SU-DHL-6 (cell line): Measurements from ENCODE around the gene PRKCE.

Experiments used
- H2AFZ ChIP-seq: fragments of 200-600 bp; sonication (generic); 2 replicates; pipeline ENCODE4 v1.6.1; 2014; ENCODE audit warnings: low read depth, mild to moderate bottlenecking, moderate library complexity, mixed read lengths, antibody characterized with exemption, low read length; ENCODE audit not compliant: severe bottlenecking
- H3F3A ChIP-seq: fragments of 200-600 bp; shearing (Covaris generic); 2 replicates; pipeline ENCODE4 v1.6.0; 2016; ENCODE audit warnings: antibody characterized with exemption, mild to moderate bottlenecking; ENCODE audit not compliant: insufficient read depth
- H3K27ac ChIP-seq: fragments of 200-600 bp; sonication (generic); 2 replicates; pipeline ENCODE4 v1.5.1; 2016; ENCODE audit warnings: low read depth, mild to moderate bottlenecking, low read length, moderate library complexity, mixed read lengths
- H3K27me3 ChIP-seq: fragments of 200-600 bp; sonication (generic), shearing (Covaris generic); 2 replicates; pipeline ENCODE4 v1.6.0; 2014; ENCODE audit warnings: mild to moderate bottlenecking, low read length
- H3K36me3 ChIP-seq: fragments of 200-600 bp; sonication (generic); 2 replicates; pipeline ENCODE4 v1.6.1; 2014; ENCODE audit warnings: mild to moderate bottlenecking, low read length, mixed read lengths
- H3K4me2 ChIP-seq: fragments of 300-600, 200-600 bp; shearing (Covaris generic), sonication (generic); 2 replicates; pipeline ENCODE4 v1.6.0; 2014; ENCODE audit warnings: low read length, low read depth, mild to moderate bottlenecking; ENCODE audit not compliant: poor library complexity, severe bottlenecking
- H3K4me3 ChIP-seq: fragments of 200-600 bp; sonication (generic); 2 replicates; pipeline ENCODE4 v1.5.1; 2014; ENCODE audit warnings: antibody characterized with exemption, low read length, mild to moderate bottlenecking, mixed read lengths; ENCODE audit not compliant: insufficient read depth, poor library complexity, severe bottlenecking
- H3K79me2 ChIP-seq: fragments of 200-600 bp; sonication (generic); 2 replicates; pipeline ENCODE4 v1.6.1; 2014; ENCODE audit warnings: mild to moderate bottlenecking, low read length, moderate library complexity; ENCODE audit not compliant: insufficient read depth
- H3K9ac ChIP-seq: fragments of 200-600 bp; sonication (generic); 2 replicates; pipeline ENCODE4 v1.7.0; 2014; ENCODE audit warnings: mild to moderate bottlenecking, low read length
- H3K9me2 ChIP-seq: fragments of 200-600 bp; sonication (generic); replicated peaks from 2 replicates; pipeline ENCODE4 v1.6.1; 2014; ENCODE audit warnings: low read length; ENCODE audit not compliant: insufficient read depth
- H3K9me3 ChIP-seq: fragments of 200-600 bp; sonication (generic); 2 replicates; pipeline ENCODE4 v1.6.1; 2014; ENCODE audit warnings: low read length, mixed read lengths; ENCODE audit not compliant: insufficient read depth
- H4K20me1 ChIP-seq: fragments of 200-600 bp; sonication (generic); 2 replicates; pipeline ENCODE4 v1.6.1; 2014; ENCODE audit warnings: low read depth, mild to moderate bottlenecking, antibody characterized with exemption, low read length, moderate library complexity, mixed read lengths
- EZH2phosphoT487 ChIP-seq: fragments of 200-600 bp; sonication (generic), shearing (Covaris generic); conservative IDR thresholded peaks from 2 replicates; pipeline ENCODE4 v1.6.1; 2018; ENCODE audit warnings: mild to moderate bottlenecking, antibody characterized with exemption, low read length, moderate library complexity, mixed read lengths
- TF ChIP-seq, protein P1 (sequence below): fragments of 200-600 bp; sonication (generic); IDR thresholded peaks from one replicate; pipeline ENCODE4 v1.5.1; 2017; ENCODE audit warnings: antibody characterized with exemption, mild to moderate bottlenecking, low read length, moderate library complexity; ENCODE audit not compliant: insufficient read depth, poor library complexity, severe bottlenecking

The PRKCE gene

GRCh38 chr2:45813003-45813941 lies 161.8 kb downstream of the PRKCE start:
- no peak overlapping the region for H3K4me2 ChIP-seq
- H3K27me3 ChIP-seq = no peaks in the 10 kb centered on the region
- no peak overlapping the region for H2AFZ ChIP-seq
- no peak for TF ChIP-seq EZH2phosphoT487
- TF ChIP-seq, protein P1, sequence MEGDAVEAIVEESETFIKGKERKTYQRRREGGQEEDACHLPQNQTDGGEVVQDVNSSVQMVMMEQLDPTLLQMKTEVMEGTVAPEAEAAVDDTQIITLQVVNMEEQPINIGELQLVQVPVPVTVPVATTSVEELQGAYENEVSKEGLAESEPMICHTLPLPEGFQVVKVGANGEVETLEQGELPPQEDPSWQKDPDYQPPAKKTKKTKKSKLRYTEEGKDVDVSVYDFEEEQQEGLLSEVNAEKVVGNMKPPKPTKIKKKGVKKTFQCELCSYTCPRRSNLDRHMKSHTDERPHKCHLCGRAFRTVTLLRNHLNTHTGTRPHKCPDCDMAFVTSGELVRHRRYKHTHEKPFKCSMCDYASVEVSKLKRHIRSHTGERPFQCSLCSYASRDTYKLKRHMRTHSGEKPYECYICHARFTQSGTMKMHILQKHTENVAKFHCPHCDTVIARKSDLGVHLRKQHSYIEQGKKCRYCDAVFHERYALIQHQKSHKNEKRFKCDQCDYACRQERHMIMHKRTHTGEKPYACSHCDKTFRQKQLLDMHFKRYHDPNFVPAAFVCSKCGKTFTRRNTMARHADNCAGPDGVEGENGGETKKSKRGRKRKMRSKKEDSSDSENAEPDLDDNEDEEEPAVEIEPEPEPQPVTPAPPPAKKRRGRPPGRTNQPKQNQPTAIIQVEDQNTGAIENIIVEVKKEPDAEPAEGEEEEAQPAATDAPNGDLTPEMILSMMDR = no peak
- H3K4me3 ChIP-seq = no peak overlapping the region
- H4K20me1 ChIP-seq = no peaks in the 10 kb centered on the region
- H3K9me3 ChIP-seq = no peaks in the 10 kb centered on the region
- H3K36me3 ChIP-seq = no peaks in the 10 kb centered on the region
- H3K79me2 ChIP-seq = no peaks in the 10 kb centered on the region
- no peak overlapping the region for H3K9ac ChIP-seq
- no peaks in the 10 kb centered on the region for H3F3A ChIP-seq
- H3K9me2 ChIP-seq = no peaks in the 10 kb centered on the region
- H3K27ac ChIP-seq = no peak overlapping the region

DNA sequence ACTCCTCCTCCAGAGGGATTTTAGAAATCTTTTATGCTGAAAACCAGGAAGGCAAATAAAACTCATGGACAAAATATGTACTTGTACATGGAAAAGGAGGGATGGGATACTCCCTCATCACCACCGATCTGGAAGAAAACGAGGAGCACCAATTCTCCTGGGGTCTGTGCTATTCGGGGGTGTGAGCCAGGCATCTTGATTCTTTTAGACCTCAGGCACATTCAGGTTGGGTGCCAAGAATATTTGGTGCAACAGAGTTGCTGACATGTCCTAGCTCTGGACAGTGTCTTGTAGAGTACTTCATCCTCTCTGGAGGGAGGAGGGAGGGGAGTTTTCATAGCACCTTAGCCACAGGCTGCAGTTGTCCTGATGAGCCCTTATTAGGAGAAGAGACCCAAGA lies 163.0 kb downstream of the PRKCE start:
- no peak overlapping the region for H3K27ac ChIP-seq
- no peak overlapping the region for H2AFZ ChIP-seq
- H4K20me1 ChIP-seq = no peaks in the 10 kb centered on the region
- no peaks in the 10 kb centered on the region for H3K9me3 ChIP-seq
- TF ChIP-seq EZH2phosphoT487 = no peak
- TF ChIP-seq, protein P1 = no peak
- no peaks in the 10 kb centered on the region for H3F3A ChIP-seq
- no peaks in the 10 kb centered on the region for H3K36me3 ChIP-seq
- no peaks in the 10 kb centered on the region for H3K9me2 ChIP-seq
- no peak overlapping the region for H3K9ac ChIP-seq
- no peaks in the 10 kb centered on the region for H3K27me3 ChIP-seq
- H3K79me2 ChIP-seq = no peaks in the 10 kb centered on the region
- no peak overlapping the region for H3K4me3 ChIP-seq
- H3K4me2 ChIP-seq = no peak overlapping the region

DNA sequence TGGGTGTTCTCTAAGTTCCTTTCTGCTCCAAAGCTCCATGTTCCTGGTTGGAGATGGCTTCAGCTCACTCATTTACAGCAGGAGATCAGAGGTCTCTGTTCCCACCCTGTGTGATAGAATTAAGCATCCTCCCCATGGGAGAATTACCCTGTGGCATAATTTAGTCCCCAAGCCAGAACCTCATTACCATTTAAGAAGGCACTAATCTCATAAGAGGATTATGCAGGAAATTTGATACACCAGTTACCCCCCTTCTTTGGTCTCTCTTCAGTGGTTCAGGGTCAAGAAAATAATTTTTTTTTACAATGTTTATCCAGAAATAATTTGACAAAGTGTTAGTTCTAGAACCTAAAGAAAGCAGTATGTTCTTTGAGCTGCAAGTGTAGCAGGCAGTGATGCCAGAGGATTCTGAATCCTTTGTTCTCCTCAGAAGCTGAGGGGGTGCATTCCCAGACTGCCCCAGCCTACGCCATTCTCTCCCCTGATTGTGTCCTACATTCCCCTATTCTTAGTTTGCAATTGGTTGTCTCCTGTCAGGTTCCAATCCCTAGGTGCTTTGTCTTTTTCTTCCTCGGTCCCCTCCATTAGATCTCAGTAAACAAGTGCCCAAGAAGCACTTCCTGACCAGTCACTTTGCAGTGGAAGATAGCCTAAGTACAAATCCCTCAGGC lies 163.6 kb downstream of the PRKCE start:
- Histone ChIP-seq H3K27me3 (no peaks in the 10 kb centered on the region), H4K20me1 (no peaks in the 10 kb centered on the region), H3F3A (no peaks in the 10 kb centered on the region), H3K4me3 (no peak overlapping the region), H3K36me3 (no peaks in the 10 kb centered on the region), H3K9me2 (no peaks in the 10 kb centered on the region), H3K79me2 (no peaks in the 10 kb centered on the region), H2AFZ (no peak overlapping the region), H3K9me3 (no peaks in the 10 kb centered on the region), H3K27ac (no peak overlapping the region), H3K4me2 (no peak overlapping the region), H3K9ac (no peak overlapping the region)
- no peak for TF ChIP-seq EZH2phosphoT487
- TF ChIP-seq, protein P1 = no peak
